ENCODE measurements around the gene MCM10.
A peak's percentile ranks its signal among the peaks of the same experiment; 100 is the strongest.

Gene MCM10

DNA sequence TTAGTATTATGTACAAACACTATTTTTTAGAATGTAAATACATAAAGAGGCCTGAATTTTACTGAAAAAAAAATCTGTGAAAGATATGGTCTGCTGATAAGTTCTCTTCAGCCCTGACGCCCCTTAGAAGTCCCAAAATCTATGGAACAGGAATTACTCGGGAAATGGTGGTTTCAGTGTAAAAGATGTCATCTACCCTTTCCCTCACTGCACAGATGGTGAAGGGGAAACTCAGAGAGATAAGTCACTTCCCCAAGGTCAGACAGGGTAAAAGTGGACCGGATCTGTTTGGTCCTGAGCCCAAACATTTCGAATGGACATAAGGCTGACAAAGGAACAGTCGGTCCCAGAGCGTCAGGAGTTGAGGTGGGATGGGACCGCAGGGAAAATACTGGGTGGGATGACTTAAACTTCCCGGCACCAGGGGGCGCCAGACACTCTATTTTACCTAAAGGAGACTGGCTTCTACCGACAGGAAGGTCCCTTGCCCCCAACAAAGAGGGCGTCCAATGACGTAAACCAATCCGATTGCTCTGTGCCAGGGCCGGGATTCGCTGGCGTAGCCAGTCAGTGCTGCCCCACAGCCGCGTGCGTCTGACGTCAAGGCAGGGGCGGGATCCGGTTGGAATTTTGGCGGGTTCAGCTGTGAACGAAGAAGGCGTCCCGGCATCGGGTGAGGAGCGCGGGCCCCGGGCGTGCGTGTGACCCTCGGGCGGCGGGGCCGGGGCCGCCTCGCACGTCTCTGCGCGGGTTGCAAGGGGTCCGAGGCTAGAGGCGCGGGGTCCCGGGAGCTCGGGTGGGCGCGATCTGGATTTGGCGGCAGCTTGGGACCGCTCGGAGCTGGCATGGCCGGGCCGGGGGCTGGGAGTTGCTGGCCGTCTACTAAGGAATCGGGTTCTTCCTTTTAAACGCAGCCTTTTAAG is at the start of gene MCM10:
TSS of gene MCM10 (plus strand) at position 625 of the 923 bp plus-strand sequence. CDS start 2,645 bp downstream, outside the sequence.
- CTCF ChIA-PET, result interaction anchor here (0.6 to 4.6 kb wide), 28 partner anchors 10 to 375 kb away, joined by 3 to 77 read pairs (median 4); partner anchors contain the start of genes OPTN and PHYH
- POLR2A ChIA-PET, result interaction anchor here (0.7 to 2.1 kb wide), 2 partner anchors 62 to 141 kb away, joined by 3 to 7 read pairs; partner anchors contain the start of gene OPTN
- peak; percentile 97 for DNase-seq (ENCODE audit: low read depth, low spot score)
- peak within 1 kb of the TSS; percentile 67 for H3K4me3 ChIP-seq (ENCODE audit: low read depth, low read length)
- TF ChIP-seq, protein P1, sequence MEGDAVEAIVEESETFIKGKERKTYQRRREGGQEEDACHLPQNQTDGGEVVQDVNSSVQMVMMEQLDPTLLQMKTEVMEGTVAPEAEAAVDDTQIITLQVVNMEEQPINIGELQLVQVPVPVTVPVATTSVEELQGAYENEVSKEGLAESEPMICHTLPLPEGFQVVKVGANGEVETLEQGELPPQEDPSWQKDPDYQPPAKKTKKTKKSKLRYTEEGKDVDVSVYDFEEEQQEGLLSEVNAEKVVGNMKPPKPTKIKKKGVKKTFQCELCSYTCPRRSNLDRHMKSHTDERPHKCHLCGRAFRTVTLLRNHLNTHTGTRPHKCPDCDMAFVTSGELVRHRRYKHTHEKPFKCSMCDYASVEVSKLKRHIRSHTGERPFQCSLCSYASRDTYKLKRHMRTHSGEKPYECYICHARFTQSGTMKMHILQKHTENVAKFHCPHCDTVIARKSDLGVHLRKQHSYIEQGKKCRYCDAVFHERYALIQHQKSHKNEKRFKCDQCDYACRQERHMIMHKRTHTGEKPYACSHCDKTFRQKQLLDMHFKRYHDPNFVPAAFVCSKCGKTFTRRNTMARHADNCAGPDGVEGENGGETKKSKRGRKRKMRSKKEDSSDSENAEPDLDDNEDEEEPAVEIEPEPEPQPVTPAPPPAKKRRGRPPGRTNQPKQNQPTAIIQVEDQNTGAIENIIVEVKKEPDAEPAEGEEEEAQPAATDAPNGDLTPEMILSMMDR (IDR thresholded peaks at IDR 0.05; ENCODE audit: insufficient read depth, low read length, missing control alignments), result peak; percentile 82

DNA sequence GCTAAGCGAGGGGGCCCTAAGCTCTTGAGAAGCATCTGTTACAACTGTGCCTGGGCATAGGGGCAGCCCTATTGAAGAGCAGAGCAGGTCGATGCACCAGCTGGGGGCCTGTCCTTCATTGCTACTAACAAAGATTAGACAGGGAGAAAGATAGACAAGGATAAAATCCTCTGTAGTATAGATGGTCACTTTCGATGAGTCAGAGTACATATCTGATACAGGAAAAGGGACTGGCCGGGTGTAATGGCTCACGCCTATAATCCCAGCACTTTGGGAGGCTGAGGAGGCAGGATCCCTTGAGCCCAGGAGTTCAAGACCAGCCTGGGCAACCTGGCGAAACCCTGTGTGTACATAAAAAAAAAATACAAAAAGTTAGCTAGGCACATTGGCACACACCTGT is 47.8 kb upstream of the MCM10 start:
- ChIA-PET CTCF (no interaction called here), POLR2A (no interaction called here)
- TF ChIP-seq, protein P1 (IDR thresholded peaks at IDR 0.05; ENCODE audit: insufficient read depth, low read length, missing control alignments), result no peak

DNA sequence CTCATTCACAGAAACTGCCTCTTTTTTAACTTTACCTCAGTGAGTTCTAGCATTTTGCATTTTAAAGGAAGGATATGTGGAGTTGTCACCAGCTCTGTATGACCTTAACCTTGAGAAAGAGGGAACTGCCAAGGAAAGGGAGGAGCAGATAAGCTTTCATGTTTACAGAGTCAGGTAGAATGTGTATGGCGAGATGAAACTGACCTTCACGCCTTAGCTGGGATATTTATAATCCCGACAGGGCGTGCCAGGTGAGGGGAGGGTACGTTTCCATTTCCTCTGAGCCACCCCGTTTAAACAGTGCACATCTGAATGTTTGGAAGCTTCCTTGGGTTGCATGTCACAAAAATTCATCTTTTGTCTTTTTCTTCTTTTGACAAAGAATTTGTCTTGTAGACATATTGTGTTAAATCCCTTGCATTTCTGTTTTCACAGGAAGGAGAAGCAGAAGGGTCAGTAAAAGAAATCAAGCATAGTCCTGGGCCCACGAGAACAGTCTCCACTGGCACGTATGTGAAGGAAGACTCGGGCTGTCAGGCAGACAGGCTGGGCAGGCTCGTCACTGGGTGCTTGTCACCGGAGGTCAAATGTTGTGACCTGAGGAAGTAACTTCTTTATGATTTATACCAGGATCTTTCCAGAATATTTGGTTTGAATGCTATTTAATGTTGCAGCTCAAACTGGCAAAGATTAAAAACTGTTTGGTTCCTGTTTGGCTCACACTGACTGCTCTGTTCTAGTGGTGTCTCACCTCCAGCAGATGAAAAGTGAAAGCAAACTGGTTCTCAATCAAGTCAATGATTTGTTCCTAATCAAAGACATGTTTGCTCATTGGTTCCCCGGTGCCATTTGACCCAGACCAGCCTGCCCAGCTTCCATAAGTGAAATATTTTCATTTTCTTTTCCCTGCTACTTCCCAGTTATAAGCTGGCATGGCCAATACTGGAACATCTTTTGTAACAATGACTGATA is 45.2 kb upstream of the MCM10 start:
- no peak for DNase-seq (ENCODE audit: low read depth, low spot score)
- ChIA-PET CTCF (no interaction called here), POLR2A (no interaction called here)
- TF ChIP-seq, protein P1 (IDR thresholded peaks at IDR 0.05; ENCODE audit: insufficient read depth, low read length, missing control alignments), result no peak
- no peak overlapping the region for H3K4me3 ChIP-seq (ENCODE audit: low read depth, low read length)

More for the DNA sequence above, 47.8 kb upstream of the MCM10 start:
- no peak overlapping the region for H3K4me3 ChIP-seq (ENCODE audit: low read depth, low read length)
- DNase-seq (ENCODE audit: low read depth, low spot score), result no peak

DNA sequence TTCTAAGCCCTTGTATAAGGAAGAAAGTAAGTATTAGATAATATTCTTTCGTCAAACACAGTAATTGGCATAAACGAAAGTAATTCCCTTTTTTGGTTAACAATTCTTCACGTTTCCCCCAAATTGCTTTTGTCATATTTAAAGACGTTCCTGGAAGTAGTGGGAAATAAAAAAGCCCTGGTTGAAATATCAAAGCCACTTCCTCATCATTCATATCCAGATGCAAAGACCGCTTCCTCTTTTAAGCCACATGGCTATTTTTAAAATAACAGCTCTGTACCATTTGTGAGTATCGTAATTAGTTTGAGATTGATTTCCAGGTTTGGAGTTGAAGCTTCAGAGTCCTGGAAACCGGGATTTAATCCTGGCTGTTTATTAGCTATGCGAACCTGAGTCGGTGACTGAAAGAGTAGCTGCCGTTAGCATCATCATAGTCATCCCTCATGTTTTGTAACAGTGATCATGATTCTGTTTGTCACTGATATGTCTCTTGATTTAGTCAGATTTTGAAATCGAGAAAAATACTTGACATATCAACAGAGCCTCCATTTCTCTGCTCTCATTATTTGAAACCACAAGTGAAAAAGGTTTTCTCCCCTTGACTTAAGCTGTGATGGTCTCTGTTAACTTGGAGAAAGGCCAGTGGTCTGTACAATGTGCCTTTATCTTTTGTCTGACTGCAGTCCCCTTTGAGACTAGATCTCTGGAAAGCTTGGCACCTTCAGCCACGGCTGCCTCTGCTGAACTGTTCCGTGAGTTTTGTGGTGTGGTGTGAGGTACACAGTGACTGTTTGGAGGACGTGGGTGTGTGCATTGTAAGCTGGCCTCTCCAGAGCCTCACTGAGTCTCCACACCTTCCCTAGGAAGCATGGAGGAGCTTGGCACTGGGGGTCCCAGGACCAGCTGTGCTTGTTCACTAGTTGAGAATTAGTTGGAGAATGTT is 43.2 kb upstream of the MCM10 start:
- TF ChIP-seq, protein P1 (IDR thresholded peaks at IDR 0.05; ENCODE audit: insufficient read depth, low read length, missing control alignments), result no peak
- H3K4me3 ChIP-seq (ENCODE audit: low read depth, low read length), result no peak overlapping the region
- ChIA-PET CTCF (interaction anchor here (1.1 to 1.3 kb wide), 3 partner anchors 25 to 184 kb away, joined by 3 to 4 read pairs (median 3); no protein-coding TSS in a partner anchor), POLR2A (interaction anchor here (0.6 to 1.3 kb wide), 2 partner anchors 7 to 8 kb away, joined by 3 to 4 read pairs; no protein-coding TSS in a partner anchor)
- DNase-seq (ENCODE audit: low read depth, low spot score), result no peak

DNA sequence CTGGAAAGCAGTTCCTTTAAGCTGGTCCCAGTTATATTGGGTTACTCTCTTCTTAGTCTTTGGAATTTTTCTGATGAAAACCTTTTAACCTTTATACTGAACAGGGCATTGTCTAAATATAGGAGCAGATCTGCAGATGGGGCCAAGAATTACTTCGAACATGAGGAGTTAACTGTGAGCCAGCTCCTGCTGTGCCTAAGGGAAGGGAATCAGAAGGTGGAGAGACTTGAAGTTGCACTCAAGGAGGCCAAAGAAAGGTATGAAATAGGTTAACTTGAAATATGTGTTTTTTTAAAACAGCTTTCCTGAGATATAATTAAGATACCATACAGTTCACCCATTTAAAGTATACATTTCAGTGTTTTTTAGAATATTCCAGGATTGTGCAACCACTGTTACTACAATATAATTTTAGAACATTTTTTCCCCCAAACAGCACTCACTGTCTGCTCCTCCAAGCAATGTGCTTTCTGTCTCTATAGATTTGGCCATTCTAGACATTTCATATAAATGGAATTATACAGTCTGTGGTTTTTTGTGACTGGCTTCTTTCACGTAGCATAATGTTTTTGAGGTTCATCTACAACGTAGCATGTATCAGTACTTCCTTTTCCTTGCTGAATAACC is 42.5 kb upstream of the MCM10 start:
- CTCF ChIA-PET, result interaction anchor here (1.1 to 1.3 kb wide), 3 partner anchors 24 to 183 kb away, joined by 3 to 4 read pairs (median 3); no protein-coding TSS in a partner anchor
- POLR2A ChIA-PET, result interaction anchor here (0.6 to 1.3 kb wide), 2 partner anchors 8 to 9 kb away, joined by 3 to 4 read pairs; no protein-coding TSS in a partner anchor
- TF ChIP-seq, protein P1 (IDR thresholded peaks at IDR 0.05; ENCODE audit: insufficient read depth, low read length, missing control alignments), result no peak

More for the DNA sequence above, 42.5 kb upstream of the MCM10 start:
- no peak overlapping the region for H3K4me3 ChIP-seq (ENCODE audit: low read depth, low read length)
- DNase-seq (ENCODE audit: low read depth, low spot score), result no peak

Measured in AG04449 (cell line).